NCI-H2196 treated with DMSO at 0.1 percent for 48 hours (cell line): Measurements from ENCODE around the gene KRTAP5-1.
"Not testable (repeated sequence)": the region's sequence is repeated elsewhere in the genome, so short reads cannot be mapped to it uniquely, and the experiment has no call there.

Experiments used
- DNase-seq: peaks from one replicate; lab custom pipeline; 2025; ENCODE audit not compliant: unreplicated experiment; lab: John Stamatoyannopoulos, UW

The KRTAP5-1 gene

DNA sequence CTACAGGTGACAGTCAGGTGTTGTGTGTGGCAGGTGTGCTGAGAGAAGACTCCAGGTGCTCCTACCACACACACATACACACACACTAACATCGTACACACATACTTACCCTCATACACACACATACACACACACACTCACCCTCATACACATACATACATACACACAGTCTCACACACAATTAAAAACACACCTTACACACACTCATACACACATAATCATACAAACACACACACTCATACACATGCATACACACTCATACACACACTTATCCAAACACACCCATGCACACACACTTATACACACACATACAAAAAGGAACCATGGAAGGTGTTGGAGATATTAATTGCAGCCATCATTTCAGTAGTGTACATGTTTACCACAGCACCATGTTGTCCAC, 18.5 kb upstream of the KRTAP5-1 start:
- DNase-seq, result no peak

GRCh38 chr11:1601663-1602062, 16.6 kb upstream of the KRTAP5-1 start:
- DNase-seq, result not testable (repeated sequence)

DNA sequence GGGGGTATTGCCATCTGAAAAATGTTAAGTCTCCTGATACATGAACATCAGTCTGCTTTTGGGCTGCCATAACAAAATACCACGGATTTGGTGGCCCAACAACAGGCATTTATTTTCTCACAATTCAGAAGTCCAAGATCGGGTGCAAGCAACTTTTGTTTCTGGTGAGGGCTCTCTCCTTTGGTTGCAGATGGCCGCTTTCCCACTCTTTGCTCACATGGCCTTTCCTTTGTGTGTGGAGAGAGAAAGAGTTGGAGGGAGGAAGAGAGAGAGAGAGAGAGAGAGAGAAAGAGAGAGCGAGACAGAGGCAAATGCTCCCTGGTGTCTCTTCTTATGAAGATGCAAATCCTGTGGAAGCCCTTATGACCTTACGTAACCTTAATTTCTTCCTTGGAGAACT, 15.5 kb upstream of the KRTAP5-1 start:
- no peak for DNase-seq

DNA sequence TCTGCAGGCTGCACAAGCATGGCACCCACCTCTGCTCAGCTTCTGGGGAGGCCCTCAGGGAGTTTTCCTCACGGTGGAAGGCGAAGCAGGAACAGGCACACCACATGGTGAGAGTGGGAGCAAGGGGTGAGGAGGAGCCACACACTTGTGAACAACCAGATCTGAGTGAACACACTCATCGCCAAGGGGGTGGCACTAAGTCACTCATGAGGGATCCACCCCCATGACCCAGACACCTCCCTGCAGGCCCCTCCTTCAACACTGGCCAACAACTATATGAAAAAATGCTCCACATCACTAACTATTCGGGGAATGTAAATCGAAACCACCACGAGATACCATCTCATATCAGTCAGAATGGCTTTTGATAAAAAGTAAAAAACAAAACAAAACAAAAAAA, 13.7 kb upstream of the KRTAP5-1 start:
- no peak for DNase-seq

- DNase-seq, result not testable (repeated sequence)
Observed at GRCh38 chr11:1598406-1598805, 13.3 kb upstream of the KRTAP5-1 start.

DNA sequence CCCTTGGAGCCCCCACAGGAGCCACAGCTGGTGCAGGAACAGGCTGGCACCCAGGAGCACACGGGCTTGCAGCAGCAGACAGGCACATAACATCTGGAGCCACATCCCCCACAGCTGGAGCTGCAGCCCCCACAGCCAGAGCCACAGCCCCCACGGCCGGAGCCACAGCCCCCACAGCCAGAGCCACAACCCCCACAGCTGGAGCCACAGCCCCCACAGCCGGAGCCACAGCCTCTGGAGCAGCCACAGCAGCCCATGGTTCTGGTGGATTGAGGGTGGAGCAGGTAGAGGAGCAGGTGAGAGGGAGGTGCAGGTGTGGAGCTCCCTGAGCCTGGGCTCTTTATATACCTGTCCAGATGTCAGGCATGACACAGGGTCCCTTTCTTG, 12.9 kb upstream of the KRTAP5-1 start, which contains the start of gene KRTAP5-2:
KRTAP5-2 (minus strand) TSS at position 301 of the 387 bp plus-strand sequence; CDS start at position 257, 44 bp downstream.
- DNase-seq, result no peak

DNA sequence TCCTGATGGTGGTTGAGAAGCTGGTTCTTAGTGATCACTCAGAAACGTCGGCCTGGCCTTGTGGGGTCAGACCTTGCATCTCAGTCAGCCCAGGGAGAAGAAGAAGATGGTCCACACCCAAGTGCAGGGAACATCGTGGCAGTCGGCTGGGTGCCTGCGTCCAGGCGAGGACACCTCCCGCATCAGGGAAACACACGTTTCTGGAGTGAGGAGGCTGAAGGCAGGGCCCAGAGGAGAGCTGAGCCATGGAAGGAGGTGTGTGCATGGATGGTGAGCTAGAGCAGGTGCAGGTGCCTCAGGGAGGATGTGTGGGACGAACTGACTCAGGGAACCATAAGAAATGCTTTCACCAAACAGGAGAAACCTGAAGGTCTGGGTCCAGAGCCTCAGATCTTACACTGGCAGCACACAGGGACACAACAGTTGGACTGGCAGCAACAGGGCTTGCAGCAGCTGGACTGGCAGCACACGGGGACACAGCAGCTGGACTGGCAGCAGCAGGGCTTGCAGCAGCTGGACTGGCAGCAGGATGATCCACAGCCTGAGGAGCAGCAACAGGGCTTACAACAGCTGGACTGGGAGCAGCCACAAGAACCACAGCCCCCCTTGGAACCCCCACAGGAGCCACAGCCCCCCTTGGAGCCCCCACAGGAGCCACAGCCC, 12.4 kb upstream of the KRTAP5-1 start:
- DNase-seq, result no peak

- not testable (repeated sequence) for DNase-seq
Observed at GRCh38 chr11:1596576-1597121, 11.6 kb upstream of the KRTAP5-1 start.

GRCh38 chr11:1595994-1596575, 11.0 kb upstream of the KRTAP5-1 start:
- not testable (repeated sequence) for DNase-seq

GRCh38 chr11:1592628-1593027, 7.5 kb upstream of the KRTAP5-1 start:
- DNase-seq, result no peak

GRCh38 chr11:1589996-1590395, 4.9 kb upstream of the KRTAP5-1 start:
- no peak for DNase-seq

DNA sequence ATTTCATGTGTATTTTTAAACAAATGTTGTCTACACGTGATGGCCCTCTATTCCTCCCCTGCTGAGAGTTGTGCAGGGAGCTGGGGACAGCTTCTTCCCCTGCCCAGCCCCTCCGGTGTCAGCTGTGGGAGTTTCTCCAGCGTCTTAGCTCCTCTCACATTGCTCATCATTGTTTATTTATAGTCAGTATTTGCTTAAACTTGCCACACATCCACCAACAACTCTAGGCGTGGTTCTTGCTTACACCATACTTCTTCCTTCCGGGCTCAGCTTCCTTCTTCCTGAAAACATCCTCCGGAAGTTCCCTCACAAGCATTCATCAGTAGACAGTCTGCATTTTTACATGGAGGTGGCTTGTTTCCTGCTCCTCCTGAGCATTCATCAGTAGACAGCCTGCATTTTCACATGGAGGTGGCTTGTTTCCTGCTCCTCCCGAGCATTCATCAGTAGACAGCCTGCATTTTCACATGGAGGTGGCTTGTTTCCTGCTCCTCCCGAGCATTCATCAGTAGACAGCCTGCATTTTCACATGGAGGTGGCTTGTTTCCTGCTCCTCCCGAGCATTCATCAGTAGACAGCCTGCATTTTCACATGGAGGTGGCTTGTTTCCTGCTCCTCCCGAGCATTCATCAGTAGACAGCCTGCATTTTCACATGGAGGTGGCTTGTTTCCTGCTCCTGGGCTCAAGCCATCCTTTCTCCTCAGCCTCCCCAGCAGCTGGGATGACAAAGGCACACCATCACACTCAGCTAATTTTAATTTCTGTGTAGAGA, 4.3 kb upstream of the KRTAP5-1 start:
- DNase-seq, result not testable (repeated sequence)

- DNase-seq, result no peak
Observed at GRCh38 chr11:1586699-1587098, 1.6 kb upstream of the KRTAP5-1 start.

DNA sequence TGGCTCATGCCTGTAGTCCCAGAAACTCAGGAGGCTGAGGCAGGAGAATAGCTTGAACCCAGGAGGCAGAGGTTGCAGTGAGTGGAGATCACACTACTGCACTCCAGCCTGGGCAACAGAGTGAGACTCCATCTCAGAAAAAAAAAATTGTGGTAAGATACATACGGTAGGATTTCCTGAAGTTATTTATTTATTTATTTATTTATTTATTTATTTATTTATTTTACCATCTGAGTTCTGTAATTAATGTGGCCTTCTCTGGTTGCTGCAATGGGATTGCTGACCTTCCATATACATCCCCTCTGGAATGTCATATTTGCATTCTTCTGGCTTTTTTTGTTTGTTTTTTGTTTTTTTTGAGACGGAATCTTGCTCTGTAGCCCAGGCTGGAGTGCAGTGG, 2.2 kb downstream of the KRTAP5-1 start:
- not testable (repeated sequence) for DNase-seq

DNA sequence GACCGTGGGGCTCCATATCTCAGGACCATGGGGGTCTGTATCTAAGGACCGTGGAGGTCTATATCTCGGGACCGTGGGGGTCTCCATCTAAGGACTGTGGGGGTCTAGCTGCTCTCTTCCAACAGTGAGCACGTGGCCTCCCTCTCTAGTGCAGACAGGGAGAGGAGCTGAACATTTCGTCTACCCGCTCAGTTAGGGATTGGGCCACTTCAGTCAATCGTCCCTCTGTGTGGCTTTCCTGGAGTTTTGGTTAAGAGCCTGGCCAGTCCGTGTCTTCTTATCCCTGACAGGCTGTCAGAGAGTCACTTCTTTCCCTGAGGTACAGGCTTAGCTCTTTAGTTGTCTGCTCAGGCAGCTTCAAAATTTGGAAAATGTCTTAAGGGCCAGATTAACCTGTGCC, 3.1 kb downstream of the KRTAP5-1 start:
- DNase-seq, result no peak

- no peak for DNase-seq
Observed at GRCh38 chr11:1576825-1577224, 8.3 kb downstream of the KRTAP5-1 start.

- not testable (repeated sequence) for DNase-seq
Observed at GRCh38 chr11:1575756-1576155, 9.3 kb downstream of the KRTAP5-1 start.

- no peak for DNase-seq
Observed at GRCh38 chr11:1574933-1575242, 10.2 kb downstream of the KRTAP5-1 start.

DNA sequence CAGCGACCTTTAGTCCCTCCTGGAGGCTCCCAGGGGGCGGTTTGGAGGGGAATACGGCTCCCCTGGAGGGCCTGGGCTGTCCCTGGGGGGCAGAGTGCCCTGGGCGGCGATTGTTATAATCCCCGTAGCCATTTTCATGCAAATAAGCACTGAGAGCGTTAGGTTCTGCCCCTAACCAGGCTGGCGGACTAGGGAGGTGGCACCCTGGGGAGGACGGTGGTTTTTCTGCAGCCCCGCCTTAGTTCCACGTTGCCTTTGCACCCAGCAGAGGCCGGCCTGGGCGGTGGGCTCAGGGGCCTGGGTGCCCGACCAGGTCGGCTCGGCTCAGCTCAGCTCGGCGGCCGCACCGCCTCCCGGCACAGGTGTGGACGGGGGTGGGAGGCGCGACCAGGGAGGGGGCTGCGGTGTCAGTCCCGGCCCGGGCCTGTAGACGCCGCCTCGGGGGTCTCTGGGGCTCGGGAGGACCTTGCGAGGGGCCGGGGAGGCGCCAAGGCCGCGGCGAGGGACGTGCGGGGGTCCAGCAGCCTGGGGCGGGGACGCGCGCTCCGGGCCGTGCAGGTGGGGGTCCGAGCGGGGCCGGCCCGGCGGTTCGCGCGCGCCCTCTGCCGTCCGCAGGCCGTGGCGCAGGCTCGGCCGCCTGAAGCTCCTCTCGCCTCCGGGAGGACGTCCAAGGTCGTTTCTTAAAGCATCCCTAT, 10.7 kb downstream of the KRTAP5-1 start:
- peak; percentile 12 for DNase-seq

DNA sequence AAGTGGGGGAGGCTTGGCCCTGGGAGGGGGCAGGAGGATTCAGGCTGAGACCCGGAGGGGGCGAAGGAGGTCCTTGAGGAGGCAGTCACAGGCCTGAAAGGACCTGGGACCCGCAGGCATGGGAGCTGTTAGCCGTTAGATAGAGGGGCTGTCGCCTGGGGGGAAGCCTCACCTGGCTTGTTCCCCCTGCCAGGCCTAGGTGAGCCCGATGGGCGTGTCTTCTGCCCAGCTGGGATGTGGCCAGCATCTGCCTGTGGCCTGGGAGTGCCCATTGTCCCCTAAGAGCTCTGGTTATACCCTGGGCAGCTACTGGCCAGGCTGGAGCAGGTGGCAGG, 11.2 kb downstream of the KRTAP5-1 start:
- peak; percentile 90 for DNase-seq

DNA sequence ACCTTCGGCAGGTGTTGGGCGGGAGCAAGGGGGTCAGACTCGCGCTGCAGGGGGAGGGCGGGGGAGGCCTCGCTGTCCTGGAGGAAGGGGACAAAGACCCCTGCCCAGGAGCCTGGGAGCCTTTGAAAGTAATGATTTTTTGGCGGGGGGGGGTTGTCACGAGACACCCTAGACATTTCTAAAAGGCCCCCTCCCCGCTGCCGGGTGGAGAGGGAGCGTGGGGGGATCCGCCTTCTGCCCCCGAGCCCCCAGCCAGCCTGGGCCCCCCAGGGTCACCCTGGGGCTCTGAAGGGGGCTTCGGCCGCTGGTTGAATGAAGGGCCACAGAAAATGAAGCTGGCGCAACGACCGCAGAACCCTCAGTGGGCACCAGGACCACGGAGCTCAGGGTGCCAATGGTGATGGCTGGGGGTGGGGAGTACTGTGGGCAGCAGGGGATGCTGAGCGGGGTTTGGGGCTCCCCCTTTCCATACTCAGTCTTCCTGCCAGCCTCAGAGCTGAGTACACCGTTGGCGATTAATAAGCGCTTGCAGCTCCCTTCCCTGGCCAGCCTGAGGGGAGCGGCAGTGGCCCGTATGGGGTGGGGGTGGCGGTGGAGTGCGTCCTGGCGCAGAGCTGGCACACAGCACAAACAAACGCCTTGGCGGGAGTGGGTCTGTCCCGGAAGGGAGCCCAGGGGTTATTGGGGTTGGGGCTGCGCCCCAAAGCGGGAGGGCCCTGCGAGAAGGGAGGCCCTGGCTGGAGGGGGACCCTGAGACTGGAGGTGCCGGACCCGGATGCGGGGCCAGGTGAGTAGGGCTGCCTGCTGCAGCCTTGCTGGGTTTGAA, 11.8 kb downstream of the KRTAP5-1 start:
- DNase-seq, result peak; percentile 51
